PC-9 (cell line): ENCODE measurements around the gene UTP4. TPM values are rescaled to one million over a fixed set of nuclear protein-coding genes. Genes with fewer than 3 reads are reported as not detected.
"Not testable (repeated sequence)": the region's sequence is repeated elsewhere in the genome, so short reads cannot be mapped to it uniquely, and the experiment has no call there.

Source experiments
- BruUV-seq: library from RNA; stranded (reverse); fragments of 400-500 nt; replicated peaks from 2 replicates; lab custom pipeline; 2021; lab: Mats Ljungman, UMichigan
- CTCF ChIA-PET: fragments of 300-600 bp; sonication (Branson Sonifier 250); formaldehyde crosslinking; loops from one replicate; lab custom pipeline; 2022; ENCODE audit warnings: antibody characterized with exemption; lab: Charles Lee
- POLR2A ChIA-PET: fragments of 300-600 bp; sonication (Branson Sonifier 250); formaldehyde crosslinking; loops from one replicate; lab custom pipeline; 2022; ENCODE audit warnings: antibody characterized with exemption; ENCODE audit not compliant: unreplicated experiment; lab: Charles Lee
- DNase-seq, 2 experiments: peaks; one replicate each; pipeline versions ENCODE4 v3.0.0 to v3.0.0-alpha.2; 2015 to 2022; ENCODE audit warnings: mixed read lengths in 1 of 2
- H2AFZ ChIP-seq: fragments of 200-600 bp; sonication (generic); 2 replicates; pipeline ENCODE4 v1.8.1; 2017; ENCODE audit warnings: antibody characterized with exemption
- H3F3A ChIP-seq: fragments of 200-600 bp; sonication (generic); 2 replicates; pipeline ENCODE4 v1.8.1; 2017; ENCODE audit warnings: antibody characterized with exemption, mild to moderate bottlenecking, low read depth; ENCODE audit not compliant: insufficient read depth
- H3K27ac ChIP-seq: fragments of 200-600 bp; sonication (generic); 2 replicates; pipeline ENCODE4 v1.6.1; 2016; ENCODE audit warnings: mixed run types
- H3K27me3 ChIP-seq: fragments of 200-600 bp; sonication (generic); 2 replicates; pipeline ENCODE4 v1.6.1; 2016; ENCODE audit warnings: low read depth, mixed run types; ENCODE audit not compliant: insufficient read depth
- H3K36me3 ChIP-seq: fragments of 200-600 bp; sonication (generic); 2 replicates; pipeline ENCODE4 v1.6.1; 2016; ENCODE audit warnings: low read depth, mixed run types
- H3K4me1 ChIP-seq: fragments of 200-600 bp; sonication (generic); replicated peaks from 2 replicates; pipeline ENCODE4 v1.6.1; 2016; ENCODE audit warnings: mixed run types; ENCODE audit not compliant: insufficient read depth
- H3K4me2 ChIP-seq: fragments of 200-600 bp; sonication (generic); 2 replicates; pipeline ENCODE4 v1.6.1; 2017; ENCODE audit warnings: mixed run types
- H3K4me3 ChIP-seq: fragments of 200-600 bp; sonication (generic); 2 replicates; pipeline ENCODE4 v1.6.1; 2016; ENCODE audit warnings: mixed run types
- H3K79me2 ChIP-seq: fragments of 200-600 bp; sonication (generic); 2 replicates; pipeline ENCODE4 v1.6.1; 2017; ENCODE audit warnings: low read depth, mixed run types
- H3K9me2 ChIP-seq: fragments of 200-600 bp; sonication (generic); 2 replicates; pipeline ENCODE4 v1.8.1; 2017; ENCODE audit warnings: mild to moderate bottlenecking; ENCODE audit not compliant: insufficient read depth
- H3K9me3 ChIP-seq: fragments of 200-600 bp; sonication (generic); 2 replicates; pipeline ENCODE4 v1.8.1; 2016; ENCODE audit warnings: low read depth; ENCODE audit not compliant: insufficient read depth
- H4K20me1 ChIP-seq: fragments of 200-600 bp; sonication (generic); 2 replicates; pipeline ENCODE4 v1.8.1; 2017; ENCODE audit not compliant: insufficient read depth
- CTCF ChIP-seq: fragments of 200-600 bp; sonication (generic); conservative IDR thresholded peaks from 2 replicates; pipeline ENCODE4 v1.6.1; 2017; ENCODE audit warnings: mixed run types, antibody characterized with exemption, mild to moderate bottlenecking, moderate library complexity
- EZH2 ChIP-seq: fragments of 200-600 bp; sonication (generic); IDR thresholded peaks from 2 replicates; pipeline ENCODE4 v1.8.0; 2017; ENCODE audit warnings: antibody characterized with exemption, low read depth
- intact Hi-C: fragments of 100-400 bp; cut with micrococcal nuclease; formaldehyde crosslinking; loops from one replicate; pipeline ENCODE4 v1.10.0; 2022; ENCODE audit not compliant: unreplicated experiment
- total RNA-seq: library from RNA; stranded (reverse); gene quantifications from 2 replicates; pipeline ENCODE4 v1.2.3, GENCODE V29; 2021

The UTP4 gene
- total RNA-seq, 1 experiment from 2014 or later, result 45.9 TPM

- Histone ChIP-seq H2AFZ (no peak overlapping the region), H3K27ac (no peak overlapping the region), H3K9me3 (no peaks in the 10 kb centered on the region), H3K36me3 (peaks cover 46% of the 10 kb centered on the region), H3F3A (peaks cover 9% of the 10 kb centered on the region; the same call in 1 of the 2 replicates), H3K9me2 (no peaks in the 10 kb centered on the region), H4K20me1 (peaks cover 35% of the 10 kb centered on the region), H3K4me3 (no peak overlapping the region), H3K4me2 (no peak overlapping the region), H3K27me3 (no peaks in the 10 kb centered on the region), H3K79me2 (peaks cover 37% of the 10 kb centered on the region), H3K4me1 (peaks cover 7% of the 10 kb centered on the region)
- CTCF ChIA-PET, result no interaction called here
- no TSS peak for BruUV-seq
- POLR2A ChIA-PET, result no interaction called here
- intact Hi-C loops, result no loop called here
- no peak for DNase-seq
- no peak for TF ChIP-seq CTCF
- no peak for TF ChIP-seq EZH2
Measured at GRCh38 chr16:69138608-69139007, 6.2 kb downstream of the UTP4 start.

- intact Hi-C loops, H3K9me3 ChIP-seq, H2AFZ ChIP-seq, H3K27ac ChIP-seq, DNase-seq, H3K27me3 ChIP-seq, BruUV-seq, H3K4me2 ChIP-seq, H3K4me3 ChIP-seq, H3K4me1 ChIP-seq, H3F3A ChIP-seq, CTCF ChIA-PET, H3K9me2 ChIP-seq: not testable (repeated sequence)
- Histone ChIP-seq H4K20me1 (peaks cover 26% of the 10 kb centered on the region), H3K36me3 (peaks cover 54% of the 10 kb centered on the region), H3K79me2 (peaks cover 29% of the 10 kb centered on the region)
- POLR2A ChIA-PET, result interaction anchor here (0.5 kb wide), 1 partner anchor 836 kb away, joined by 3 read pairs; no protein-coding TSS in a partner anchor
Measured at GRCh38 chr16:69139464-69139863, 7.0 kb downstream of the UTP4 start.

GRCh38 chr16:69141014-69141413 lies 8.6 kb downstream of the UTP4 start:
- no peaks in the 10 kb centered on the region for H3K27me3 ChIP-seq
- peaks cover 13% of the 10 kb centered on the region for H3K79me2 ChIP-seq
- ChIA-PET POLR2A (no interaction called here), CTCF (no interaction called here)
- no peaks in the 10 kb centered on the region for H3K9me3 ChIP-seq
- peaks cover 14% of the 10 kb centered on the region; the same call in 1 of the 2 replicates for H3F3A ChIP-seq
- no TSS peak for BruUV-seq
- H3K36me3 ChIP-seq, result peaks cover 62% of the 10 kb centered on the region
- H3K27ac ChIP-seq, result no peak overlapping the region
- H3K4me1 ChIP-seq, result no peaks in the 10 kb centered on the region
- no peaks in the 10 kb centered on the region for H3K9me2 ChIP-seq
- no peak overlapping the region for H2AFZ ChIP-seq
- no peak overlapping the region for H3K4me3 ChIP-seq
- no peak overlapping the region for H3K4me2 ChIP-seq
- TF ChIP-seq EZH2 (no peak), CTCF (no peak)
- H4K20me1 ChIP-seq, result peaks cover 16% of the 10 kb centered on the region
- DNase-seq, result no peak
- intact Hi-C loops, result no loop called here

GRCh38 chr16:69141936-69142335 lies 9.5 kb downstream of the UTP4 start:
- DNase-seq, result no peak
- Histone ChIP-seq H3K4me2 (no peak overlapping the region), H3K4me1 (no peaks in the 10 kb centered on the region), H3K36me3 (peaks cover 63% of the 10 kb centered on the region), H3K27me3 (no peaks in the 10 kb centered on the region), H3K79me2 (peaks cover 4% of the 10 kb centered on the region; the same call in 1 of the 2 replicates), H3K4me3 (no peak overlapping the region), H2AFZ (no peak overlapping the region), H4K20me1 (peaks cover 9% of the 10 kb centered on the region; the same call in 1 of the 2 replicates), H3K9me2 (no peaks in the 10 kb centered on the region), H3K9me3 (no peaks in the 10 kb centered on the region), H3K27ac (no peak overlapping the region), H3F3A (peaks cover 19% of the 10 kb centered on the region; the same call in 1 of the 2 replicates)
- intact Hi-C loops, result no loop called here
- POLR2A ChIA-PET, result no interaction called here
- no TSS peak for BruUV-seq
- TF ChIP-seq CTCF (no peak), EZH2 (no peak)
- CTCF ChIA-PET, result no interaction called here
